ENCODE data around the gene SLC16A2. TPM values are rescaled to one million over a fixed set of nuclear protein-coding genes. Genes with fewer than 3 reads are reported as not detected.
A peak's percentile ranks its signal among the peaks of the same experiment; 100 is the strongest.

The SLC16A2 gene
- total and polyA plus RNA-seq, 10 of the 15 experiments (the other 5 are each of a cell fraction or from before 2014, with no cell fraction given) = 0.08 to 0.13 TPM; not detected in 8

DNA sequence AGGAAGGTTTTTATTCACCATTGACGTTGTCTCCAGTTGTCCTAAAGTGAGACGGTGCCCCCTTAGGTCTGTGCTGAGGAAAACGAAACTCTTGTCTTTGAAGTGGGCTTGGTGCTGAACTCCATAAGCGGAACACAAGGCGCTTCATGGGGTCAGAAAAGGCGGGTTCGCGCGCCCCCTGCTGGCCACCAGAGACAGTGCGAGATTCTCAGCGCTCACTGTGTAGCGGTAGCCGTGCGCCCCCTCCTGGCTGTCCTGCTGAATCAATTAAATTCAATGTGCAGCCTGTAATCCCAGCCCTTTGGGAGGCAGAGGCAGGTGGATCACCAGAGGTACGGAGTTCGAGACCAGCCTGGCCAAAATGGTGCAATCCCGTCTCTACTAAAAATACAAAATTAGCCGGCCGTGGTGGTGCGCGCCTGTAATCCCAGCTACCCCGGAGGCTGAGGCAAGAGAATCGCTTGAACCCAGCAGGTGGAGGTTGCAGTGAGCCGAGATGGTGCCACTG is 129.1 kb downstream of the SLC16A2 start (continued):
- peak; percentile 96 for TF ChIP-seq SMC3 (IDR thresholded peaks at IDR 0.05; ENCODE audit: borderline replicate concordance, low read length)
- no peak for TF ChIP-seq TCF7 (IDR thresholded peaks at IDR 0.05; ENCODE audit: borderline replicate concordance)
- TF ChIP-seq IRF4 (IDR thresholded peaks at IDR 0.05; ENCODE audit: low read depth, low read length) = peak; percentile 11; the same call in 1 of the 2 replicates
- TF ChIP-seq, protein P1, sequence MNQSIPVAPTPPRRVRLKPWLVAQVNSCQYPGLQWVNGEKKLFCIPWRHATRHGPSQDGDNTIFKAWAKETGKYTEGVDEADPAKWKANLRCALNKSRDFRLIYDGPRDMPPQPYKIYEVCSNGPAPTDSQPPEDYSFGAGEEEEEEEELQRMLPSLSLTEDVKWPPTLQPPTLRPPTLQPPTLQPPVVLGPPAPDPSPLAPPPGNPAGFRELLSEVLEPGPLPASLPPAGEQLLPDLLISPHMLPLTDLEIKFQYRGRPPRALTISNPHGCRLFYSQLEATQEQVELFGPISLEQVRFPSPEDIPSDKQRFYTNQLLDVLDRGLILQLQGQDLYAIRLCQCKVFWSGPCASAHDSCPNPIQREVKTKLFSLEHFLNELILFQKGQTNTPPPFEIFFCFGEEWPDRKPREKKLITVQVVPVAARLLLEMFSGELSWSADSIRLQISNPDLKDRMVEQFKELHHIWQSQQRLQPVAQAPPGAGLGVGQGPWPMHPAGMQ (IDR thresholded peaks at IDR 0.05; ENCODE audit: borderline replicate concordance) = no peak
- no peak for TF ChIP-seq PAX8 (IDR thresholded peaks at IDR 0.05)
- TF ChIP-seq BHLHE40 (IDR thresholded peaks at IDR 0.05; ENCODE audit: borderline replicate concordance in 1 of 2, low read depth in 2 of 2, low read length in 1 of 2) = peak in 1 of 2 experiments; percentile 21; a peak in 1 of 4 replicates
- peak; percentile 71; the same call in 1 of the 3 replicates for TF ChIP-seq POU2F2 (IDR thresholded peaks at IDR 0.05; ENCODE audit: borderline replicate concordance, low read depth, low read length)
- peak; percentile 31; the same call in 1 of the 2 replicates for TF ChIP-seq CREM (IDR thresholded peaks at IDR 0.05; ENCODE audit: low read depth)
- peak; percentile 40; the same call in 1 of the 2 replicates for TF ChIP-seq ESRRA (IDR thresholded peaks at IDR 0.05; ENCODE audit: low read length)
- peak; percentile 66; the same call in 1 of the 2 replicates for TF ChIP-seq RB1 (IDR thresholded peaks at IDR 0.05; ENCODE audit: borderline replicate concordance)
- TF ChIP-seq, protein P2, sequence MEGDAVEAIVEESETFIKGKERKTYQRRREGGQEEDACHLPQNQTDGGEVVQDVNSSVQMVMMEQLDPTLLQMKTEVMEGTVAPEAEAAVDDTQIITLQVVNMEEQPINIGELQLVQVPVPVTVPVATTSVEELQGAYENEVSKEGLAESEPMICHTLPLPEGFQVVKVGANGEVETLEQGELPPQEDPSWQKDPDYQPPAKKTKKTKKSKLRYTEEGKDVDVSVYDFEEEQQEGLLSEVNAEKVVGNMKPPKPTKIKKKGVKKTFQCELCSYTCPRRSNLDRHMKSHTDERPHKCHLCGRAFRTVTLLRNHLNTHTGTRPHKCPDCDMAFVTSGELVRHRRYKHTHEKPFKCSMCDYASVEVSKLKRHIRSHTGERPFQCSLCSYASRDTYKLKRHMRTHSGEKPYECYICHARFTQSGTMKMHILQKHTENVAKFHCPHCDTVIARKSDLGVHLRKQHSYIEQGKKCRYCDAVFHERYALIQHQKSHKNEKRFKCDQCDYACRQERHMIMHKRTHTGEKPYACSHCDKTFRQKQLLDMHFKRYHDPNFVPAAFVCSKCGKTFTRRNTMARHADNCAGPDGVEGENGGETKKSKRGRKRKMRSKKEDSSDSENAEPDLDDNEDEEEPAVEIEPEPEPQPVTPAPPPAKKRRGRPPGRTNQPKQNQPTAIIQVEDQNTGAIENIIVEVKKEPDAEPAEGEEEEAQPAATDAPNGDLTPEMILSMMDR (IDR thresholded peaks at IDR 0.05 in 2 of 3, conservative IDR thresholded peaks at IDR 0.05 in 1 of 3; ENCODE audit: control insufficient read depth in 2 of 3, extremely low read depth in 1 of 3, insufficient read depth in 1 of 3, low read depth in 3 of 3, low read length in 3 of 3) = peak; percentile 97 to 99 (median 98)
- peak; percentile 49 for TF ChIP-seq SP1 (IDR thresholded peaks at IDR 0.05; ENCODE audit: low read depth, low read length)
- no peak for TF ChIP-seq HDGF (IDR thresholded peaks at IDR 0.05)
- TF ChIP-seq NR2C1 (IDR thresholded peaks at IDR 0.05) = 0 out of 2 replicates have a peak, but pooled peaks have one; percentile 13
- peak; percentile 95 for TF ChIP-seq SMARCA5 (IDR thresholded peaks at IDR 0.05)
- TF ChIP-seq SIN3A (IDR thresholded peaks at IDR 0.05; ENCODE audit: low read depth, low read length) = no peak
- peak; percentile 86 for TF ChIP-seq RAD21 (IDR thresholded peaks at IDR 0.05; ENCODE audit: insufficient read depth, low read depth, low read length)
- peak; percentile 41; the same call in 1 of the 2 replicates for TF ChIP-seq NR2F1 (conservative IDR thresholded peaks at IDR 0.05)
